Left lung (tissue), 10 donors: ENCODE results near the gene SAG. TPM values are rescaled to one million over a fixed set of nuclear protein-coding genes. Genes with fewer than 3 reads are reported as not detected.
A peak's percentile ranks its signal among the peaks of the same experiment; 100 is the strongest.

Experiments
- ATAC-seq: fragments of 200-7000 bp; cut with Tn5 transposase; one replicate; pipeline ENCODE4 v1.9.1; 2020; ENCODE audit warnings: moderate library complexity
- DNase-seq, 4 donors: peaks; one replicate each; pipeline ENCODE4 v3.0.0-alpha.2; 2013 to 2020
- H3K27ac ChIP-seq, 2 donors: fragments of 200-600 bp; sonication (generic) in 1 of 2; one replicate each; pipeline versions ENCODE4 v1.5.0 to v1.8.0; 2020 to 2021
- H3K27me3 ChIP-seq, 2 donors: fragments of 200-600 bp; sonication (generic) in 1 of 2; one replicate each; pipeline versions ENCODE4 v1.5.0 to v1.8.0; 2020 to 2021
- H3K36me3 ChIP-seq, 2 donors: fragments of 200-600 bp; sonication (generic) in 1 of 2; one replicate each; pipeline versions ENCODE4 v1.5.0 to v1.8.0; 2020 to 2021
- H3K4me1 ChIP-seq, 2 donors: fragments of 200-600 bp; one replicate each; pipeline ENCODE4 v1.8.0; 2021
- H3K4me3 ChIP-seq, 2 donors: fragments of 200-600 bp; sonication (generic) in 1 of 2; one replicate each; pipeline versions ENCODE4 v1.5.0 to v1.8.0; 2020 to 2021; ENCODE audit warnings: mild to moderate bottlenecking in 1 of 2
- H3K9me3 ChIP-seq, 2 donors: fragments of 200-600 bp; sonication (generic) in 1 of 2; one replicate each; pipeline versions ENCODE4 v1.5.0 to v1.8.0; 2020 to 2021
- intact Hi-C, 2 donors: fragments of 100-400 bp; cut with DNase I; formaldehyde crosslinking; loops; one replicate each; pipeline versions ENCODE4 v1.11.2 to v1.14.2; 2022
- polyA plus RNA-seq, 6 donors: library from polyadenylated mRNA; unstranded; fragments of 120-200 nt; gene quantifications; one replicate each; pipeline ENCODE4 v1.2.1, GENCODE V29; 2013; ENCODE audit not compliant: insufficient read length in 6 of 6
- total RNA-seq, 2 donors: library from RNA; stranded (reverse); fragmentation: NEBNext Ultra II Directional; extraction: Animal tissue kit (Norgen Biotek cat#: 25700); gene quantifications; one replicate each; pipeline ENCODE4 v1.2.1, GENCODE V29; 2021
- TF ChIP-seq, protein P1 (sequence below), 2 donors: fragments of 200-600 bp; sonication (generic) in 1 of 2; IDR thresholded peaks; one replicate each; pipeline versions ENCODE4 v1.5.0 to v1.8.0; 2021; ENCODE audit warnings: antibody characterized with exemption in 2 of 2
- donor health status: DM: no; HTN: yes; CAD: no.
- donor health status: DM: no; HTN: no; CAD: no.

The SAG gene
- total and polyA plus RNA-seq, 8 donors: 0.08 to 0.24 (median 0.19) TPM; not detected in 2

DNA sequence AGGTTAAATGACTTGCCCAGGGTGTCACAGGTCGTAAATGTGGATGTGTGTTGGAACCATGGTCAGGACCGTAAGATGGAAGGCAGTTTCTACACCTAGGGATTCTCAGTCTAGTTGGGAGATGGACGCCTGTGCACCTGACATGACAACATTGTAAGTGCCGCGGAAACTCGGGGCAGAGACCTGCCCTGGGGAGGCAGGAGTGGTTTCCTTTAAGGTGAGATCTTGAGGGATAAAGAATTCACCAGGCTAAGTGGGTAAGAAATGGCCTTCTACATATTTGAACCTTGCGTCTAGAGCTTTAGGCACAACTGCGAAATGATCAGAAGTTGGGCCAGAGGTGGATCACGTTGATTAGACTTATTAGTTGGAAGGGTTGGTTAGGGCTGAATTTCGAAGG, 48.3 kb downstream of the SAG start:
- Histone ChIP-seq H3K27ac (peak overlapping the region in 1 of 2 donors; percentile 68), H3K36me3 (no peaks in the 10 kb centered on the region), H3K4me3 (peak overlapping the region; percentile 40 to 65), H3K27me3 (no peaks in the 10 kb centered on the region), H3K4me1 (peaks cover 13 to 66% of the 10 kb centered on the region in 2 donors), H3K9me3 (no peaks in the 10 kb centered on the region)
- intact Hi-C loops: no loop called here
- ATAC-seq (no peak), DNase-seq (no peak)
- TF ChIP-seq, protein P1, sequence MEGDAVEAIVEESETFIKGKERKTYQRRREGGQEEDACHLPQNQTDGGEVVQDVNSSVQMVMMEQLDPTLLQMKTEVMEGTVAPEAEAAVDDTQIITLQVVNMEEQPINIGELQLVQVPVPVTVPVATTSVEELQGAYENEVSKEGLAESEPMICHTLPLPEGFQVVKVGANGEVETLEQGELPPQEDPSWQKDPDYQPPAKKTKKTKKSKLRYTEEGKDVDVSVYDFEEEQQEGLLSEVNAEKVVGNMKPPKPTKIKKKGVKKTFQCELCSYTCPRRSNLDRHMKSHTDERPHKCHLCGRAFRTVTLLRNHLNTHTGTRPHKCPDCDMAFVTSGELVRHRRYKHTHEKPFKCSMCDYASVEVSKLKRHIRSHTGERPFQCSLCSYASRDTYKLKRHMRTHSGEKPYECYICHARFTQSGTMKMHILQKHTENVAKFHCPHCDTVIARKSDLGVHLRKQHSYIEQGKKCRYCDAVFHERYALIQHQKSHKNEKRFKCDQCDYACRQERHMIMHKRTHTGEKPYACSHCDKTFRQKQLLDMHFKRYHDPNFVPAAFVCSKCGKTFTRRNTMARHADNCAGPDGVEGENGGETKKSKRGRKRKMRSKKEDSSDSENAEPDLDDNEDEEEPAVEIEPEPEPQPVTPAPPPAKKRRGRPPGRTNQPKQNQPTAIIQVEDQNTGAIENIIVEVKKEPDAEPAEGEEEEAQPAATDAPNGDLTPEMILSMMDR (IDR thresholded peaks at IDR 0.05): no peak

DNA sequence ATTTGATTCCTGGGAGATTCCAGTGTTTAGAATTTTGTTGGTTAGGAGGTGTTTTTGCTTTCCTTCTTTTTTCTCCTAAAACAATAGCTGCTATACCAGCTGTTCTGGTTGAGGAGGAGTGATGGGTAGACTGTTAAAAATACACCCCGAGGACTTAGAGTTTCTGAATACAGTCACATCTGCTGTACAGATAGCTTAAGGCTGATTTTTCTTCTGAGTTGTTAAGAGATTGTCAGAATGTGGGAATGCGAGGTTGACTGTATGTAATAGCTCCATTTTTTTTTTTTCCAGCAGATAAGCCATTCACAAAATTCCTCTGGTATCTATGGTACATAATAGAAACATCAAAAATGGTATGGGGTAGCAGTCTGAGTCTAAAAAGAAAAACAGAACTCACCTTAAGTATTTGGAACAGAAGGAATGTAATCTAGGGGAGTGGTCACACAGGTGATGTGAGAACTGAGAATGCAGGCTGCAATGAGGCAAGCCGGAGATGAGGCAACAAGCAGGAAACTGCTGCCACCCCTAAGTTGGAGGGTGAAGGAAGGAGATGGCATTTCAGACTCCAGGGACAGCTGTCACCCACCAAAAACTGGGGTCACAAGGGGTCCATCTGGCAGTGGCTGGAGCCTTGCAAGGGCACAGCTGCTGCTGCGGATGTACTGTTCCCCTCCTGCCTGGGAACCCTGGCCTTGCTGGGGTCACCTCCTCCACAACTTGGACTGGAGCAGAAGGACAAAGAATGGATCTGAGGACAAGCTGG, 49.1 kb downstream of the SAG start:
- no peaks in the 10 kb centered on the region for H3K27me3 ChIP-seq
- no peaks in the 10 kb centered on the region for H3K36me3 ChIP-seq
- DNase-seq (no peak), ATAC-seq (peak; percentile 32)
- H3K9me3 ChIP-seq: no peaks in the 10 kb centered on the region
- H3K27ac ChIP-seq: peak overlapping the region in 1 of 2 donors; percentile 68
- H3K4me1 ChIP-seq: peaks cover 13 to 58% of the 10 kb centered on the region in 2 donors
- intact Hi-C loops: no loop called here
- H3K4me3 ChIP-seq: peak overlapping the region in 1 of 2 donors; percentile 65
- TF ChIP-seq, protein P1 (IDR thresholded peaks at IDR 0.05): no peak

DNA sequence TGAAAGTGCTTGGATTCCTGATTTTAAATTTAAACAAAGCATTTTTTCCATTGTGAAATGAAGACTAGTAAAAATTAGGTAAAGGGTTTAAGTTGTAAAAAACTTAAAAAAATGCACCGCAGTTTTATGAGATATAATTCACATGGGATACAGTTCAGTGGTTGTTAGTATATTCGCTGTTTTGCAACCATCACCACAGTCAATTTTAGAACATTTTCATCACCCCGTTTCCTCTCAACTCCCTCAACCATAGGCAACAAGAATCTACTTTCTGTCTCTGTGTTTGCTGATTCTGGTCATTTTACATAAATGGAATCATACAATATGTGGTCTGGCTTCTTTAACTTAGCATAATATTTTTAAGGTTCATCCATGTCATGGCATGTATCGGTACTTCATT, 50.7 kb downstream of the SAG start:
- H3K9me3 ChIP-seq: no peaks in the 10 kb centered on the region
- peak overlapping the region in 1 of 2 donors; percentile 68 for H3K27ac ChIP-seq
- intact Hi-C loops: no loop called here
- H3K4me3 ChIP-seq: peak overlapping the region in 1 of 2 donors; percentile 1
- no peaks in the 10 kb centered on the region for H3K27me3 ChIP-seq
- no peak for ATAC-seq
- H3K4me1 ChIP-seq: peaks cover 11 to 49% of the 10 kb centered on the region in 2 donors
- no peak for DNase-seq
- H3K36me3 ChIP-seq: no peaks in the 10 kb centered on the region
- TF ChIP-seq, protein P1 (IDR thresholded peaks at IDR 0.05): no peak

DNA sequence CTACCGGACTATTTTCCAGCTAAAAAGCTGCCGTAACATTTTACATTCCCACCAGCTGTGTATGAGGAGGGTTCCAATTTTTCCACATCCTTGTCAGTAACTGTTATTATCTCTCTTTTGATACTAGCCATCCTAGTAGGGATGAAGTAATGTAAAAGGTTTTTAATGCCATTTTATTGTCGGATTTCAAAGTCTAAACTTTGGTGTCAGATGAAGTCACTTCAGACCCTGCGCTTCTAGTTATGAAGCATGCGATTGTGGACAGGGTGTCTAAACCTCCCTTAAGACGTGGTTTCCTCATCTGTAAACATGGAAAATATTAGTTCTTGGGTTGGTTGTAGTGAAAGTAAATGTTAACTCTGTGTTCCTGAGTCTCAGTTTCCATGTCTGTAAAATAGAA, 51.3 kb downstream of the SAG start:
- H3K27ac ChIP-seq: peak overlapping the region in 1 of 2 donors; percentile 68
- H3K27me3 ChIP-seq: no peaks in the 10 kb centered on the region
- H3K4me3 ChIP-seq: peak overlapping the region in 1 of 2 donors; percentile 1
- DNase-seq (no peak), ATAC-seq (no peak)
- intact Hi-C loops: no loop called here
- TF ChIP-seq, protein P1 (IDR thresholded peaks at IDR 0.05): no peak
- H3K36me3 ChIP-seq: peaks cover 0 to 4% of the 10 kb centered on the region in 2 donors
- peaks cover 6 to 43% of the 10 kb centered on the region in 2 donors for H3K4me1 ChIP-seq
- H3K9me3 ChIP-seq: no peaks in the 10 kb centered on the region

GRCh38 chr2:233359823-233360222, 52.2 kb downstream of the SAG start:
- no peak for DNase-seq
- H3K4me1 ChIP-seq: peaks cover 5 to 42% of the 10 kb centered on the region in 2 donors
- no peak overlapping the region for H3K4me3 ChIP-seq
- no peak for ATAC-seq
- no peaks in the 10 kb centered on the region for H3K9me3 ChIP-seq
- TF ChIP-seq, protein P1 (IDR thresholded peaks at IDR 0.05): no peak
- H3K27me3 ChIP-seq: no peaks in the 10 kb centered on the region
- no peak overlapping the region for H3K27ac ChIP-seq
- intact Hi-C loops: no loop called here
- H3K36me3 ChIP-seq: peaks cover 0 to 4% of the 10 kb centered on the region in 2 donors
